DND-41 (cell line): ENCODE data around the gene FAT1.

Experiments
- ATAC-seq: fragments of 200-7000 bp; cut with Tn5 transposase; 3 replicates; pipeline ENCODE4 v1.9.1; 2021; ENCODE audit warnings: low read depth; ENCODE audit not compliant: insufficient read depth
- DNase-seq: peaks from one replicate; pipeline ENCODE4 v3.0.0-alpha.2; 2020
- H2AFZ ChIP-seq: 2 replicates; pipeline ENCODE4 v1.6.0; 2012; ENCODE audit warnings: low read depth, low read length
- H3K27ac ChIP-seq: 2 replicates; pipeline ENCODE4 v1.5.1; 2012; ENCODE audit warnings: low read length, inconsistent platforms
- H3K27me3 ChIP-seq: fragments of 200-600 bp; sonication (generic); 2 replicates; pipeline ENCODE4 v1.6.0; 2012; ENCODE audit warnings: low read length, mild to moderate bottlenecking, inconsistent platforms; ENCODE audit not compliant: insufficient read depth, poor library complexity
- H3K36me3 ChIP-seq: 2 replicates; pipeline ENCODE4 v1.5.1; 2012; ENCODE audit warnings: low read length, inconsistent platforms; ENCODE audit not compliant: insufficient read depth
- H3K4me1 ChIP-seq: 2 replicates; pipeline ENCODE4 v1.5.1; 2012; ENCODE audit warnings: mild to moderate bottlenecking, low read length; ENCODE audit not compliant: insufficient read depth
- H3K4me2 ChIP-seq: 2 replicates; pipeline ENCODE4 v1.6.0; 2012; ENCODE audit warnings: mild to moderate bottlenecking, moderate library complexity, low read length, inconsistent platforms; ENCODE audit not compliant: insufficient read depth
- H3K4me3 ChIP-seq, 2 experiments: fragments of 200-600 bp in 1 of 2; shearing (Covaris generic) in 1 of 2; 2 replicates each; pipeline ENCODE4 v1.5.1; 2012 to 2016; ENCODE audit warnings: inconsistent platforms in 2 of 2, low read length in 2 of 2, mild to moderate bottlenecking in 2 of 2, low read depth in 1 of 2, moderate library complexity in 1 of 2
- H3K79me2 ChIP-seq: 2 replicates; pipeline ENCODE4 v1.6.0; 2012; ENCODE audit warnings: low read length, inconsistent platforms; ENCODE audit not compliant: insufficient read depth
- H3K9ac ChIP-seq: 2 replicates; pipeline ENCODE4 v1.6.0; 2012; ENCODE audit warnings: low read depth, mild to moderate bottlenecking, inconsistent platforms, low read length, moderate library complexity
- H3K9me3 ChIP-seq: 2 replicates; pipeline ENCODE4 v1.5.1; 2012; ENCODE audit warnings: low read length, moderate library complexity, mild to moderate bottlenecking, inconsistent platforms; ENCODE audit not compliant: insufficient read depth, severe bottlenecking
- H4K20me1 ChIP-seq: 2 replicates; pipeline ENCODE4 v1.6.0; 2012; ENCODE audit warnings: low read length; ENCODE audit not compliant: insufficient read depth
- EZH2 ChIP-seq: IDR thresholded peaks from 3 replicates; pipeline ENCODE4 v1.6.1; 2012; ENCODE audit warnings: borderline replicate concordance, low read depth, mild to moderate bottlenecking, moderate library complexity, low read length, inconsistent platforms; ENCODE audit not compliant: severe bottlenecking
- TF ChIP-seq, protein P1 (sequence below): IDR thresholded peaks from 2 replicates; pipeline ENCODE4 v1.5.1; 2012; ENCODE audit warnings: borderline replicate concordance, low read length, moderate library complexity, mild to moderate bottlenecking; ENCODE audit not compliant: poor library complexity, severe bottlenecking; ENCODE audit errors: extremely low read depth

The FAT1 gene

GRCh38 chr4:186743261-186743660 is 19.6 kb upstream of the FAT1 start:
- Histone ChIP-seq H3K4me2 (no peak overlapping the region), H3K79me2 (no peaks in the 10 kb centered on the region), H3K27ac (no peak overlapping the region), H3K9me3 (peaks cover 4% of the 10 kb centered on the region), H3K36me3 (no peaks in the 10 kb centered on the region), H2AFZ (no peak overlapping the region), H3K9ac (no peak overlapping the region), H3K4me1 (no peaks in the 10 kb centered on the region), H3K27me3 (no peaks in the 10 kb centered on the region), H3K4me3 (no peak overlapping the region), H4K20me1 (no peaks in the 10 kb centered on the region)
- ATAC-seq: no peak
- TF ChIP-seq EZH2: no peak
- TF ChIP-seq, protein P1, sequence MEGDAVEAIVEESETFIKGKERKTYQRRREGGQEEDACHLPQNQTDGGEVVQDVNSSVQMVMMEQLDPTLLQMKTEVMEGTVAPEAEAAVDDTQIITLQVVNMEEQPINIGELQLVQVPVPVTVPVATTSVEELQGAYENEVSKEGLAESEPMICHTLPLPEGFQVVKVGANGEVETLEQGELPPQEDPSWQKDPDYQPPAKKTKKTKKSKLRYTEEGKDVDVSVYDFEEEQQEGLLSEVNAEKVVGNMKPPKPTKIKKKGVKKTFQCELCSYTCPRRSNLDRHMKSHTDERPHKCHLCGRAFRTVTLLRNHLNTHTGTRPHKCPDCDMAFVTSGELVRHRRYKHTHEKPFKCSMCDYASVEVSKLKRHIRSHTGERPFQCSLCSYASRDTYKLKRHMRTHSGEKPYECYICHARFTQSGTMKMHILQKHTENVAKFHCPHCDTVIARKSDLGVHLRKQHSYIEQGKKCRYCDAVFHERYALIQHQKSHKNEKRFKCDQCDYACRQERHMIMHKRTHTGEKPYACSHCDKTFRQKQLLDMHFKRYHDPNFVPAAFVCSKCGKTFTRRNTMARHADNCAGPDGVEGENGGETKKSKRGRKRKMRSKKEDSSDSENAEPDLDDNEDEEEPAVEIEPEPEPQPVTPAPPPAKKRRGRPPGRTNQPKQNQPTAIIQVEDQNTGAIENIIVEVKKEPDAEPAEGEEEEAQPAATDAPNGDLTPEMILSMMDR: no peak
- no peak for DNase-seq

DNA sequence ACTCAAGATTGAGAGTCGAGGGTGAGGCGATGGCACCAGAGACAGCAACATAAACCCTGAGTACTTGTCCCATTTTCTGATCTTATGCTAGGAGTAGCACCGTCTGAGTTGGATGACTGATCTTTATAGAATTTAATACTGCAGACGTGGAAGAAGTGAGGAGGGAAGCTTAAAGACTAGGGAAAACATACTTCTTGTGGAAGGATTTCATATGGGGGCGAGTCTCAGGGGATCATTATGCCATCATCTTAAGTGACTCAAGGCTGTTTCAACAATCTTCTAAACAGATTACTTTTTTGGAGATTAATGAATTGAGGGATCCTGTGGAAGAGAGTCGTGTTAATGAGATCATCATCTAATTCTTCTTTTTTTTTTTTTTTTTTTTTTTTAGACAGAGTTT is 17.2 kb upstream of the FAT1 start:
- Histone ChIP-seq H3K27me3 (no peaks in the 10 kb centered on the region), H3K9ac (no peak overlapping the region), H3K4me2 (no peak overlapping the region), H3K27ac (no peak overlapping the region), H3K4me3 (no peak overlapping the region), H2AFZ (no peak overlapping the region), H3K79me2 (no peaks in the 10 kb centered on the region), H3K9me3 (peaks cover 4% of the 10 kb centered on the region), H4K20me1 (no peaks in the 10 kb centered on the region), H3K36me3 (no peaks in the 10 kb centered on the region), H3K4me1 (no peaks in the 10 kb centered on the region)
- ATAC-seq (no peak), DNase-seq (no peak)
- TF ChIP-seq EZH2: no peak
- TF ChIP-seq, protein P1: no peak

DNA sequence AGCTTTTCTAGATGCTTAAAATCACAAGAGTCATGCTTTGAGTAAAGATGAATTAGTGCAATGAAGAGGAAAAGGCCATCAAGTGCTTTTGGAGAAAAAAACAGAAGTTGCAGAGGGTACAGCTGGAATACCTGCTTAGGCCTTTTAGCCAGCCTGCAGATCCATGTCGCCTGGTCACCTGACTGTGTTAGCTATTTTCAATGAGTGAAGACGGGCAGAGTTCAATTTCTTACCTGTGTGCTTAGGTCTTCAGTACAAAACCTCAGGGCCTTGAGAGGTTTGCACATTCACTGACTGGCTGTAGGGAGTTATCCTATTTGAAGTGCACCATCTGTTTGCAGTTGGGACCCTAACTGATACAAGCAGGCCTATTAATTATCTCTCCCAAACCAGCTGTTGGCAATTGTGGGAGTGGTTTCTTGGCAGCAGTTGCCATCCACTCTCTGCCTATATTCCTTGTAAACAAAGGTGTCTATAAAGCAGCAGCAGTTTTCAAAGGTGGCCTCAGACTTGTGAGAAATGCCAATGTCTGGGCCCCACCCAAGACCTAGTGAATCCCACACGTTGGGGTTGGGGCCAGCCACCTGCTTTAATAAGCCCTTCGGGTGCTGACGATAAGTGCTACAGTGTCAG is 16.3 kb upstream of the FAT1 start:
- Histone ChIP-seq H3K4me2 (no peak overlapping the region), H3K36me3 (no peaks in the 10 kb centered on the region), H3K27ac (no peak overlapping the region), H3K27me3 (no peaks in the 10 kb centered on the region), H4K20me1 (no peaks in the 10 kb centered on the region), H3K9me3 (peaks cover 4% of the 10 kb centered on the region), H3K79me2 (no peaks in the 10 kb centered on the region), H3K4me1 (no peaks in the 10 kb centered on the region), H3K4me3 (no peak overlapping the region), H3K9ac (no peak overlapping the region), H2AFZ (no peak overlapping the region)
- DNase-seq (no peak), ATAC-seq (no peak)
- TF ChIP-seq, protein P1: no peak
- no peak for TF ChIP-seq EZH2

GRCh38 chr4:186739317-186739716 is 15.7 kb upstream of the FAT1 start:
- Histone ChIP-seq H3K79me2 (no peaks in the 10 kb centered on the region), H3K4me1 (no peaks in the 10 kb centered on the region), H3K36me3 (no peaks in the 10 kb centered on the region), H3K27me3 (no peaks in the 10 kb centered on the region), H3K9ac (no peak overlapping the region), H3K9me3 (peaks cover 4% of the 10 kb centered on the region), H4K20me1 (no peaks in the 10 kb centered on the region), H3K27ac (no peak overlapping the region), H2AFZ (no peak overlapping the region), H3K4me3 (no peak overlapping the region), H3K4me2 (no peak overlapping the region)
- ATAC-seq: no peak
- DNase-seq: no peak
- TF ChIP-seq EZH2: no peak
- TF ChIP-seq, protein P1: no peak
